Peyer's patch (tissue), 4 donors: ENCODE data around the gene PPEF2.

Experiments
- CTCF ChIP-seq, 6 experiments: fragments of 450-650 bp in 4 of 6; fragments of 200-600 bp in 2 of 6; sonication (generic) in 1 of 6; IDR thresholded peaks; one replicate each; pipeline ENCODE4 v1.5.1; 2017 to 2019; ENCODE audit warnings: antibody characterized with exemption in 6 of 6, mild to moderate bottlenecking in 3 of 6, moderate library complexity in 1 of 6
- POLR2A ChIP-seq, 2 donors: fragments of 450-650 bp; IDR thresholded peaks; one replicate each; pipeline ENCODE4 v1.5.1; 2017; ENCODE audit warnings: antibody characterized with exemption in 2 of 2, mild to moderate bottlenecking in 2 of 2, moderate library complexity in 2 of 2

GRCh38 chr4:75831856-75832405 is 70.3 kb downstream of the PPEF2 start:
- no peak for TF ChIP-seq POLR2A (IDR thresholded peaks at IDR 0.05)
- no peak for TF ChIP-seq CTCF (IDR thresholded peaks at IDR 0.05)
